Activated CD4-positive, alpha-beta T cell treated with anti-CD3 and anti-CD28 coated beads, Interleukin-10, Interleukin-2, amounts not matched to agents 100 ng/mL and 50 ng/mL, durations not matched to agents 16 hours and 8 hours (primary cell): ENCODE results near the gene RD3L.
"Not testable (repeated sequence)": the region's sequence is repeated elsewhere in the genome, so short reads cannot be mapped to it uniquely, and the experiment has no call there.

ENCODE experiments used
- DNase-seq: peaks from one replicate; pipeline ENCODE4 v3.0.0-alpha.2; 2020

RD3L gene

DNA sequence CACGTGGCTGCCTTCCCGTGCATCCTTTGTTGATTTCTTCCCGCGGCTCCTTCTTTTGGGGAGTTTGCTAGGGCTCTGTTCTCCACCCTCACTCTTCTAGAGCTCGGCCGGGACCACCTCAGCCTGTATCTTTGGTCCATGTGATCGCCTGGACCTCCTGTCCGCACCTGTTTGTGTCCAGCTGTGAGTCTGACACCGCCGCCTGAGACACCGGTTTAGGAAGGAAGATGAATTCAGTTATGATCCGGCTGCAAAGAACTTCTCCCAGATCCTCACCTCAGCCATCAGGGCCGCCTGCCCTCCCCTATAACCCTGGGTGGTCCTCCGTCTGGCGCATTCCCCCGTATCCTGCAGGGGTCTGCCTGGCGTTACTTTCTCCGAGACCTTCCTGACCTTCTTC is 14.8 kb downstream of the RD3L start:
- no peak for DNase-seq

DNA sequence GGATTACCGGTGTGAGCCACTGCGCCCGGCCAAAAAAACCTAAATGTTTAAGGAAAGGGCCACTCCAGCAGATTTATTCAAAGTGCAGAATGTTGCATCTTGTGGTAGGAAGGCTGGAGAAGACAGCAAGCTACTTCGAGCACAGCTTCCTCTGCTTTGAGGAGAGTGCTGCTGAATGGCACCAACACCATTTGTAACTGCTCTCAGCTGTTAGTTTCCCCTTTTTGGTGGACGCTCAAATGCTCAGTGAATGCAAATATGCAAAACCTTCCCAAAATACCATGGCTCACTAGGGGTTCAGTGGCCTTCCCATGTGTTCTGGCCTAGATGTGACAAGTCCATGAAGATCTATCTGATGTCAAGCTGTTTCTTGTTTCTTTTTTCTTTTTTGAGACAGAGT is 17.0 kb downstream of the RD3L start:
- no peak for DNase-seq

DNA sequence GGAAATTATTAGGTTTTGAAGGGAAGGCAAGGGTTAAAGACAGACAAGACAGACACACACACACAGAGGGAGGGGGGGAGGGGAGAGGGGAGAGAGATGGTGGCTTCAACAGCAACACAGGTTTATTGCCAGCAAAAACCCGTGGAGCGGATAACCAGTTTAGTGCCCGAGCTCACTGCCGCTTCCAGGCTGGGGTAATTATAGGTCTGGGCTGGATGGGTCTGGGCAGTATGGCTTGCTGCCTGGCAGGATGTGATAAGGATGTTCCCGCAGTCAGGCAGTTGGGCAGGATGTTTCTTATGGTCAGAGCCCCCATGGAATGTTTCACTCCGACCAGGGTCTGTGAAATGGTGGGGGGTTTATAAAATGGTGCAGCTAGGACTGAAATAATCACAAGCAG is 18.5 kb downstream of the RD3L start:
- DNase-seq = no peak

DNA sequence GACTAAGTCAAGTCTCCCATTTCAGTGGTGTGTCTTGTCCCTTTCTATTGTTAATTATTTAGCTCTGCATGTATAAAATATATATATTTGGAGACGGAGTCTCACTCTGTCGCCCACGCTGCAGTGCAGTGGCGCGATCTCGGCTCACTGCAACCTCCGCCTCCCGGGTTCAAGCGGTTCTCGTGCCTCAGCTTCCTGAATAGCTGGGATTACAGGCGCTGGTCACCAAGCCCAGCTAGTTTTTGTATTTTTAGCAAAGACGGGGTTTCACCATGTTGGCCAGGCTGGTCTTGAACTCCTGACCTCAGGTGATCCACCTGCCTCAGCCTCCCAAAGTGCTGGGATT is 20.5 kb downstream of the RD3L start:
- not testable (repeated sequence) for DNase-seq

DNA sequence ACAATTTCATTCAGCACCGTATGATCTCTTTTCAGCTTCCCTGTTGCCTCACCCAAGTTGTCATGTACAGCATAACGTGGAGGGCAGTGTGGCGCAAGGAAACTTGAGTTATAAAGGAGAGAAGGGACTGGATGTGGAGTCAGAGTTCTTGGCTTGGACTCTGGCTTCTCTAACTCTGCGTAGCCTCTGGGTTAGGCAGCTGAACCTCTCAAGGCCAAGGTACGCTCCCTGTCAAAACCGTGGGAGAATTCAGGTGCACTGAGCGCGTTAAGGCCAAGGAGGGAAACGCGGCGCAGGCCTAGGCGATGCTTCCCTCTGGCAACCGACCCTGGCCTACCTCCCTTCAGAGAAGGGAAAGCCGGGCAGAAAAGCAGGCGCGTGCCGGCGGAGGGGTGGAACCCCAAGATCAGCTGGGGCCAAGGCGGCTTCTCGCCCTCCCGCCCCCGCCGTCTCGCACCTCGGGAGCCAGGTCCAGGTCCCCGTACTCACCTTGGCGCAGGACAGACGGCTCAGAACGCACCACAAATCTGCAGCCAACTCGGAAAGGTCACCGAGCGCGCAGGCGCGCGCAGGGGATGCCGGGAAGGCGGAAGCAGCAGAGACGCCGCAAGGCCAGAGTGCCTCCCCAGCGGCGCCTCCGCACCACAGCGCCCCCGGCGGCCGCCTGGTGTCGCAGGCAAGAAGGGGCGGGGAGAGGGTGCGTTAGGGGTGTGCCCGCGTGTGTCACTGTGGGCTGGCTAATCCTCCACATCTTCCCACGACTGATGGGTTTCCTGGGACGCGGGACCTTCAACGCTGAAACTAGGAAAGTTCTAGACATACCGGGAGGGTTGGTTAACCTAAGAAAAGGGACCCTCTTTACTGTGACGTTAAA is 21.1 kb downstream of the RD3L start:
- DNase-seq = peak; percentile 97

DNA sequence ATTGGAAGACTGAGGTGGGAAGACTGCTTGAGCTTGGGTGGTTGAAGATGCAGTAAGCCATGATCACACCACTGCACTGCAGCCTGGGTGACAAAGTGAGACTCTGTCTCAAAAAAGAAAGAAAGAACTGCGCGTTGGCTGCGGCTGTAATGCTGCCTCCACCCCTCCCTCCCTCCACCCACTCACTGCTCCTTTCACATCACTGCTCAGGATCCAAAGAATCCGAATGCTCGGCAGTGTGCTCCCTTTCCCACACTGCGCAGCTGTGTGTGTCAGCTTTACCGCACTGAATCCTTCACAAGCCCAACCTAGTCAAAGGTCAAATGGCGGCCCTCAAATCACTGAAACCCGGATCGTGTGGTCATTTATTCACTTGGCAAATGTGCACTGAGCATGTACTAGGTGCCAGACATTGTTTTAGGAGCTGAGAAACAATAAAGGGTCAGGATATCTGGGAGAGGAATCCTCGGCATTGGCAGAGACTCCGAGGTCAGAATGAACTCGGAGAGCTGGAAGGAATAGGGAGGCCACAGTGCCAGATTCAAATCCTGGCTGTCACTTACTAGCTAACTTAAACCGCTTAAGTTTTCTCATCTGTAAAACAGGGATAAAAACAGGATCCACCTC is 25.6 kb downstream of the RD3L start:
- DNase-seq = no peak

DNA sequence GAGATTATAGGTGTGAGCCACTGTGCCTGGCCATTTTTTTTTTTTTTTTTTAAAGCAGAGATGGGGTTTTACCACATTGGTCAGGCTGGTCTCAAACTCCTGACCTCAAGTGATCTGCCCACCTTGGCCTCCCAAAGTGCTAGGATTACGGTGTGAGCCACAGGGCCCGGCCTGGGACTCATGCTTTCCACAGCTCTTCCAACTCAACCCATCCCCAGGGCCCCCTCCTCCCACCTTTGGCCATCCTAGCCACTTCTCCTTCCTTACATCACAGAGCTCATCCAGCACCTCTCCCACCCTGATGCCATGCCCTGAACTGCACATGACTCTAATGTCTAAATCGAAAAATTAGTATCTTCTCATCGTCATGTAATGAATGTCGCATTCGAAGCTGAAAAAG is 26.7 kb downstream of the RD3L start:
- no peak for DNase-seq

DNA sequence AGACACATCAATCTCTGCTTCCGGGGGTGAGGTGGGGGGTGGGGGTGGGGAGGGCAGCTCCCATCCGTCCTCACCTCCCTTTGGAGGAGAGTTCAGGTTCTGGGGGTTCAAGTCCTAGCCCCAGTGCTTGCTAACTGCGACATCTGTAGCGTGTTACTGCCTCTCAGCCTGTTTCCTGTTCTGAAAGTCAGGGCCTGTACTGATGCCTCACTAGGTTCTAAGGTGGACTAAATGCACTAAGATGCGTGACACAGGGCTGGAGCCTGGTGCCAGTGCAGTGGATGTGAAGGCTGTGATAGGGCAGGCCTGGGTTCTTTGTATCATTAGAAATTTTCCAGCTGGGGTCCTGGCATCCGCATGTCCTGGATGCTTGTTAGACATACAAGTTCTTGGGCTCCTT is 31.3 kb downstream of the RD3L start:
- no peak for DNase-seq

DNA sequence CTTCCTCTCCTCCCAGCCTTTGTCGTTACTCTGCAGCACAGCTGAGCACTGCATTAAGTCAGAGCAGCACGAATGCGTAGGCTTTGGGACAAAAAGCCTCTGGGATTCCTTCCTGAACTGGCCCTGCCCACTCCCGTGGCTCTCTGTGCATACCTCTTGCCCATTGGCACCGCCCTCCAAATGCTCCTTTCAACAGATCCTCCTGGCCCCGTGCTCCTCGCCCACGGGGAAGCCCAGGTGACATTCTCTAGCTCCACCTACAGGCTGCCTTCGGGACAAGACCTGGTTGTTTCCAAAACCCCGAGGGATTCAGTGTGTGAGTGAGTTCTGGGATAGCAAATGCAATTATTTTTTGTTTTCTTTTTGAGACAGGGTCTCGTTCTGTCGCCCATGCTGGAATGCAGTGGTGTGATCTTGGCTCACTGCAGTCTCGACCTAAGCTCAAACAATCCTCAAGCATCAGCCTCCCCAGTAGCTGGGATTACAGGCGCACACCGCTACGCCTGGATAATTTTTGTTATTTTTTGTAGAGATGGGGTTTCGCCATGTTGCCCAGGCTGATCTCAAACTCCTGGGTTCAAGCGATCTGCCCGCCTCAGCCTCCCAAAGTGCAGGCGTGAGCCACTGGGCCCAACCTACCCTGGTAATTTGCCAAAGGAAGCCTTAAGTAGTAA is 31.9 kb downstream of the RD3L start:
- DNase-seq = peak; percentile 81

DNA sequence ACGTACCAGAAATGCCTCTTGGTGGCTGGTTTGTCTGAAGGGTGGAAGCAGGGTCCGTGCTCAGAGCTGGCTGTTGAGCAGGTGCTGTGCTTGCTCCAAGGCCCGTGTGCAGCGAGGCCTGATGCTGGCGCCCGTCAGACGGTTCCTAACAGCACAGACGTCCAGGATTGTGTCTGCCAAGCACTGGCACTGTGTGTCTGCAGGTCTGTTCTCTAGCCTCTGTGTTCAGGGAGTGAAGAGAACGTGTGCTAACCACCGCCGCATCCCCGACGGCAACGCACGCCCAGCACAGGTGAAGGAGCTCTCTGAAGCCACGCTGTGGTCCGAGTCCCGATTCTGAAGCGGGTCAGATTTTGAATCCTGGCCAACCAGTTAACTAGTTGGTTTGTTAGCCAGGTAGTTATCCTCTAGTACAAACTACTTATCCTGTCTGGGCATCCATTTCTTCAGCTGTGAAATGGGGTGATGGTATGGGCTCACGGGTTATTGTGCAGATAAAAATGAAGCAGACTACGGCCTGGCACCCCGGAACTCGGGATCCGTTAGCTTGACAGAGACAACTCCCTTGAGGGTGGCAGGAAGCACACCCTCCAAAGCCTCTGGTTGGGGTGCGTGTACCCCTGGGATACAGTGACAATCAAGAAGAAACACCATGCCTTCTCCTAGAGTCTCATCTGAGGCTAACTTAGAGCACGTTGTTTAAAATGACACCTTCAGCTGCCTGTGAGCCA is 32.6 kb downstream of the RD3L start:
- DNase-seq = no peak

DNA sequence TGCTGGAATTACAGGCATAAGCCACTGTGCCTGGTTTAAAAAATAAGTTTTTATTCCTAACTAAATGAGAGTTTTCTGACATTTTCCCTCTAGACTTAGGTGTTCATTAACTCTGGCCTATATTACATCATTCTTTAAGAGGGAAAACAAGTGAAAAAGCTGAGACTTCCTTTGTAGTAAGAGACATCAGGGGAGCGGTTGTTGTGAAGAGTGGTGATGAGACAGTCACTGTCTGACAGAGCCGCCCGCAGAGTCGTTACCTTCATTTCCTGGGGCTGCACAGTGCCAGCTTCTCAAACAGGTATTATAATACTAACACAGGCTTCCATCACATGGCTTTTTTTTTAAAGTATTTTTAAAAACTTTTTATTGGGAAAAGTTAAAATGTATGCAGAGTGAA is 33.7 kb downstream of the RD3L start:
- peak; percentile 32 for DNase-seq

DNA sequence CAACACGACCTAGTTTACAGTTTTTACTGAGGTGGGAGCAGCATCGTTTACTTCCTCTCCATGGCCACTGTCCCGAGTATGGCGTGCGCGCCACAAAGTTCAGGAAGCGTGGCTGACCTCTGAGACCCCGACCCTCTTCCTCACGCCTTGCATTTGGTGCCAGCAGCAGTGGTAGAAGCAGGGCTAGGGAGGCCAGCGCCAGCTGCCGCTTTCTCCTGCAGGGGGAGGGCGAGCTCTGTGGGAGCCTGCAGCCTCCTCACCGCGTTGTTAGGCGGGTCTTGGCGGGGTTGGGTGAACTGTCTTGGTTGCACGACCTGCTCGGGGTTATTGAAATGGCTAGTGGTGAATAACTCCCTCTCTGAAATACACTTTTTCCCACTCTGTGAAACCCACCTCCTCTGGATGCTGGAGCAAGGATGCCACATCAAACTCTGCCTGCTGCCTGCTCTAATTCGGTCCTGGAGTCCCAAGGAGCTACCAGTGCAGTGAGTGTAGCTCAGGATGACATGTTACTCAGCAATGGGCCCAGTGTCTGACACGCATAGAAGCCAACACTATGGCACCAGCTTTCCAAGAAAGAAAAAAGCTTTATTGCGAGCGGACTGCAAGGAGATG is 36.4 kb downstream of the RD3L start:
- DNase-seq = peak; percentile 22

DNA sequence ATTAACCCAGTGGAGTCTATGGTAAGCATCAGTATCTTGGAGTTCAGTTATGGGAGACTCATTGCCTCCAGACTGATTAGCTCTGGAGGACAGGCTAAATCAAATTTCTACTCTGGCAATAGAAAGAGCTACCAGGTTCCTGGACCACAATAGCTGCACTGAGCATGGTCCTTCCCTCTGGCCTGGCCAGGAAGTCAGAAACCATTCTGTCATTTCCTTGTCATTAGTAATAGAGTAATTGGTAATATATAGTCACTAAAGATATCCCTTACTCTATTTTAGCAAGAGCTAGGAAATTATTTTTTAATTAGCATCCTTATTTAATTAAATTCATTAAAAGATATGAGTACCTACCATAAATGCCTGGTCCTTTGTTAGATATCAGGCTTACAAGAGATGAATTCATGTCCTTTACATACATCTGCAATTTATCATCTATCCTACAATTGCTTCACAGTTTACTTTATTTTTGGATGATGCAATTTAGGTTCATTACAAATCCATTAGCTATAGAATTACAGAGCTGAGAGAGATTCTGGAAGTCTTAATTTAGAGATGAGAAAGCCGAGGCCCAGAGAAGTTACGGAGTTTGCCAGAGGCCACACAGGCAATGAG is 37.7 kb downstream of the RD3L start:
- no peak for DNase-seq

DNA sequence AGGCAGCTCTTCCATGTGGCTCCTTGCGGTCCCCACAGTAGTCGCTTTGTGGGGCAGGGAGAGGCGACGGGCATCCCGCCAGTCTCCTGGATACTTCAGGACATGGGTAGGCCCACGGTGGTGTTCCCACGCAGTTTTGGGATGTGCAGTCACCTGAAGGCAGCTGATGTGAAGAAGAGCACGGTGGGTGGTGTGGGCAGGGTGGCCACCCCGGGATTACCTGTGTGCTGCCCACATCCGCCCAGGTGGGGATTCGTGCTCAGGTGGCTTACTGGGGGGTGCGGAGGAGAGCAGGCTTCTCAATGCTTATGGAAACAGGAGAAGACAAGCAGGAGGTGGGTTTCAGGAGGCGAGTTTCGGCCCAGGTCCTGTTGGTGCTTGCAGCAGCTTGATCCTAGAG is 42.5 kb downstream of the RD3L start:
- DNase-seq = no peak

DNA sequence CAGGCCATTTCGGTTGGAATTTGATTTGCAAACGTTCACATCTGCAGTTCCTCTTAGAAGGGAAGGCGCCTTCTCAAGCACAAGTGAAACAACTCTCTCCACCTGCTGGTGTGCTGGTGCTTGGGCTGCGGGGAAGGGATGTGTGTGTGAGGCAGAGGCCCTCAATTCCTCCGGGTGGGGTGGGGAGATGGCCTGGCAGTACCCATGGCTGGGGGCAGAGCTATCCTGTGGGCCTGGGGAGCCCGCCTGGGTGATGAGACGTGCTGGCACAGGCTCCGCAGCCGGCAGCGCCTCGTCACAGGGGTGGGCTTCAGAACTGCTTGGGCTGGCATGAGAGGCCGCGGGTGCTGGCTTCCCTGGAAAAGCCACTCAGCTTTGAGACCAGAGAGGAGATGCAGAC is 43.0 kb downstream of the RD3L start:
- DNase-seq = no peak

DNA sequence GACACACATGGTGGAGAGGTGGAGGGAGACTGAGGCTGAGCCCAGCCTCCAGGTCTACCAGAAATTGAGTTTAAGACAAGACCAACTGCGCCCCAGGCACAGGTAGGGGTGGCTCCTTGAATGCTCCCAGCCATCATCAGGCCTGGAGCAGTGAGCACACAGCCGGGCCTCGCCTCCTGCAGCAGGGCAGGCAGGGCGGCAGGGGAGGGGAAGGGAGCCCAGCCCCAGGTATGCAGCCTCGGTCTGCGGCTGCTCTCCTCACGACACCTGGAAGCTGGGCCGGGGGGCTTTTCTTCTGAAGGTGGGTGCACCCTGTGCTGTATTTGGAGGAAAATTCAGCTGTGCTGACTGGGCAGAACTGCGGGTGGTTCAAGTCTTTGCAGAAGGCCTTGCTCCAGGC is 43.6 kb downstream of the RD3L start:
- no peak for DNase-seq

DNA sequence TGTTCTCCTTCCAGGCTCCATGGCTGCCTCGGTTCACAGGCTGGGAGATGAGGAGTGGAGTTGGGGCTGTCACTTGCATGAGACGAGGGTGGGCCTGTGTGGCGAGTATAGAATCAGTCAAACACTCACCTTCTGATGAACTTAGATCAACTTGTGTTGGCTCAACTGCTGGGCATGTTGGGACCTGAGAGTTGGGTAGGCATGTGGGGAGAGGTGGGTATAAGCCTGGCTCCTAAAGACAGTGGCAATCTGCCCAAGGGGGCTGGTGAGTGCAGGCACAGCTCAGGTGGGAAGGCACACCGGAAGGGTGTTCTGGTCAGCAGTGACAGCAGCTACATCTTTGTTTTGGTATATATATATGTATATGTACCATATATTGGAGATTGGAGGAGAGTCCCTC is 44.1 kb downstream of the RD3L start:
- no peak for DNase-seq

DNA sequence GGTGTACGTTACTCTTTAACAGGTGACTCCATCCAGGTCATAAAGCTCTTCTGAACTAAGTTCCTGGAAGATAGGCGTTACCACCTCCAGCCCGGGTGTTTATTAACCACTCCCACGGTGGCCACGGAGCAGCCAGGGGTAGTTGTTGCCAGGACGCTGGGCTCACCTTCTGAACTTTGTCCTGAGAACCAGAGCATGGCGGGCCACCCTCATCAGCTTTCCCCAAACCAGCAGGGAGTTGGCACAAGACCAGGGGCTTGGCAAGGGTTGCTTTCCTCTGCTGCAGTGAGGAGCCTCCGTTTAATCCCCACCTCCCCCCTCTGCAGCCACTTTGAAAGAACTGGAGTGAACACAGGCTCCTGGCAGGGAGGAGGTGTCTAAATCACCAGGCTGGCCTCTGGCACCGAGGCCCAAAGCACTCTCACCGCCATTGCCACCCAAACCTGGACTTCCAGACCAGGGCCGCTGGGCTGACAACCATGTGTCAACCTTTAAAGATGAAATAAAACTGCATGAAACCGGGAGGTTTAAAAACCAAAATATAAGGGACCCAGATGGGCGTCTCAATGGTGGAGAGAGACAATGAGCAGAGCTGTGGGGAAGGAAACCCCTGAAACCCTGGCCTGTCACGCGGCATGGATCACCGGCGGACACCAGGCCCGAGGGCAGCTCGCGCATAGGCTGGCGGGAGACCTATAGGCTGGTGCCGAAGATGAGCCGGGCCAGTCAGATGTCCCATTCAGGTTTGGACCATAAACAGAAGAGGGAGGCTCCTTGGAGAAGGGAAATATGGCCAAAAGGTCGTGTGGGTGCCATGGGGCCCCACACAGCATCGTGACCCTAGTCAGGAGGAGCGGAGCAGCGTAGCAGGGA is 45.0 kb downstream of the RD3L start:
- DNase-seq = no peak

DNA sequence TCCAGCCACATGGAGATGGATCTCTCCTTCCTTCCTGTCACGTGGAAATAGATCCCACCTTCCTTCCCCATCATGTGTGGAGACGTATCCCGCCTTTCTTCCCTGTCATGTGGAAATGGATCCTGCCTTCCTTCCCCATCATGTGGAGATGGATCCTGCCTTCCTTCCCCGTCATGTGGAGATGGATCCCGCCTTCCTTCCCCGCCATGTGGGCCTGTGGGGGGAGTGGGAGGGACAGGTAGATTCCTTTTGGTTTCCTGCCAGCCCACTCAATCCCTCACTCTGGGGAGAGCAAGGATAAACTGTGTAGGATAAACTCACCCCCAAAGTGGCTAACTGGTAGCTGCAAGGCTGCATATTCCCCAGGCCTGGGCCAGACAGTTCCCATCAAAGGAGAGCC is 45.8 kb downstream of the RD3L start:
- DNase-seq = no peak

DNA sequence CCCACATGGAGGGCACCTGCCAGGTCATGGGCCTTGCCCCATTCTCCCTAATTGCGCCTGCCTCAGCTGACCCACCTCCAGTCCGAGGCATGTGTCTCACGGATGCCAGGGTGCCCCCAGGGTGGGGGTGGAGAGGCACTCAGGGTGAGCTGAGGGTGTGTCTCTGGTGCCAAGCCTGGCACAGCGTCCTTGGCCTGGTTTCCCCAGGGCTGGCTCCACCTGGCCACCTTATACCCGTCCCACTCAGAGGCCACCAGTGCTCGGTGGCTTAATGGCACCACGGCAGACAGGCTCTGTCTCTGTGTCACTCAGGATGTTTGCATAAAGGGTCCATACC is 47.6 kb downstream of the RD3L start:
- DNase-seq = no peak

DNA sequence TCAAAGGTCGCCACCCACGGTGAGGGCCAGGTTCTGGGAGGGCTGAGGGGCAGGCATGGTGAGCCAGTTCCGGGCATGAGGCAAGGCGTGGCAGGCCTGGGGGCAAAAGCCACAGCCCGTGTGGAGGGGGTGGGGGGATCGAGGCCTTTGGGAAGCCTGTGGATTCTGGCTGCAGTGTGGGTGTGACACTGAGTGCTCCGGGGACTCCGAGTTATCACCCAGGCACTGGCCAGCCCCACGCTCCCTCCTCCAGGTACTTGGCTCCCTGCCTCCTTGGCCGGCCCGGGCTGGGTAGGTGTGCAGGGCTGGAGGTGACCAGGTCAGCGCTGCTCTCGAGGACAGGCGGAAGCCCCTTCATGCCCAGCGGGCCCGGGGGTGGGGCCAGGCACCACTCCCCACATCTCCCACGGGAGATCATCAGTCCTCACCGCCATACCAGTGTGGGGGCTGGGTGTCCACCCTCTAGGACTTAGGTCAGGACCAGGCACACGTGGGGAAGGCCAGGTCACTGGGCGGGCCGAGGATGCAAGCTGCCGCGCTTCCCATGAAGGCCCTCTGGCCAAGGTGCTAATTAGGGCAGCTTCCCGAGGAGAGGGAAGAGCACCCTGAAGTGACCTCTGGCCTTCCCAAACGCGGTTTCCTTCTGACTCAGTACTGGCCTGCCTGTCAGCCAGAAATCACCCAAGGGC is 48.2 kb downstream of the RD3L start:
- no peak for DNase-seq
